Stimulated activated CD4-positive, alpha-beta T cell treated with anti-CD3 and anti-CD28 coated beads, Interleukin-15, amount 100 ng/mL, for 48 hours (primary cell): ENCODE measurements around the gene SKI.

Source experiments
- DNase-seq, 2 donors: peaks; one replicate each; pipeline ENCODE4 v3.0.0-alpha.2; 2020; ENCODE audit warnings: low read depth in 2 of 2

SKI gene

GRCh38 chr1:2339206-2340085, 111.3 kb downstream of the SKI start:
- no peak for DNase-seq

GRCh38 chr1:2340086-2340917, 112.2 kb downstream of the SKI start:
- no peak for DNase-seq

GRCh38 chr1:2340918-2341254, 112.8 kb downstream of the SKI start:
- no peak for DNase-seq

GRCh38 chr1:2341706-2342383, 113.7 kb downstream of the SKI start:
- no peak for DNase-seq

GRCh38 chr1:2342384-2343022, 114.4 kb downstream of the SKI start:
- DNase-seq: no peak

GRCh38 chr1:2343023-2343935, 115.2 kb downstream of the SKI start:
- no peak for DNase-seq

GRCh38 chr1:2344121-2344681, 116.1 kb downstream of the SKI start:
- DNase-seq: no peak

GRCh38 chr1:2344744-2345296, 116.7 kb downstream of the SKI start:
- no peak for DNase-seq

GRCh38 chr1:2345297-2346075, 117.4 kb downstream of the SKI start:
- DNase-seq: no peak

GRCh38 chr1:2346691-2347408, 118.7 kb downstream of the SKI start:
- no peak for DNase-seq

- no peak for DNase-seq
These were observed 119.3 kb downstream of the SKI start for GRCh38 chr1:2347409-2347785.

GRCh38 chr1:2347896-2348295, 119.8 kb downstream of the SKI start:
- no peak for DNase-seq

- DNase-seq: no peak
These were observed 120.5 kb downstream of the SKI start for GRCh38 chr1:2348346-2349325.

- DNase-seq: no peak
These were observed 121.7 kb downstream of the SKI start for GRCh38 chr1:2349806-2350205.

- no peak for DNase-seq
These were observed 122.4 kb downstream of the SKI start for GRCh38 chr1:2350501-2350900.

GRCh38 chr1:2350911-2351655, 123.0 kb downstream of the SKI start:
- no peak for DNase-seq

- DNase-seq: no peak
These were observed 123.6 kb downstream of the SKI start for GRCh38 chr1:2351723-2352122.
